ENCODE measurements around the gene CTDNEP1.
A peak's percentile ranks its signal among the peaks of the same experiment; 100 is the strongest.

CTDNEP1 gene

GRCh38 chr17:7262192-7262934, 10.8 kb upstream of the CTDNEP1 start, which contains the start of gene CLDN7:
CLDN7 (minus strand) TSS chr17:7262478; CDS start chr17:7262043, 435 bp downstream.
- H3K9me3 ChIP-seq (replicated peaks in 1 of 2; ENCODE audit: control insufficient read depth in 2 of 2, insufficient read depth in 1 of 2, low read depth in 1 of 2, low read length in 2 of 2): peaks cover 0 to 1% of the 10 kb centered on the region in 2 donors
- H4K8ac ChIP-seq (ENCODE audit: low read depth, low read length): no peak within 1 kb of the TSS
- peak within 1 kb of the TSS; percentile 55 for H2AFZ ChIP-seq (ENCODE audit: low read length)
- H2AK5ac ChIP-seq (ENCODE audit: low read depth, low read length): peak within 1 kb of the TSS; percentile 96
- peak within 1 kb of the TSS; percentile 100 for H3K23ac ChIP-seq (ENCODE audit: low read depth, low read length, poor library complexity)
- peaks cover 3% of the 10 kb centered on the region for H3K79me1 ChIP-seq (ENCODE audit: low read depth, low read length)
- H3K27me3 ChIP-seq (ENCODE audit: control insufficient read depth in 3 of 3, insufficient read depth in 3 of 3, low read depth in 1 of 3, low read length in 3 of 3): peaks cover 20 to 45% (median 44%) of the 10 kb centered on the region in 3 experiments
- DNase-seq (ENCODE audit: low spot score): no peak
- peak within 1 kb of the TSS; percentile 60 for H3K9ac ChIP-seq (ENCODE audit: low read depth, low read length, poor library complexity)
- H3K36me3 ChIP-seq (replicated peaks in 1 of 2; ENCODE audit: control insufficient read depth in 2 of 2, insufficient read depth in 2 of 2, low read length in 2 of 2): peaks cover 13 to 34% of the 10 kb centered on the region in 2 donors
- H3K4me3 ChIP-seq (ENCODE audit: low read length in 2 of 2): peak within 1 kb of the TSS in 1 of 2 donors; percentile 73
- H2BK12ac ChIP-seq (ENCODE audit: low read length): peak within 1 kb of the TSS; percentile 30
- peak within 1 kb of the TSS; percentile 90 for H2BK5ac ChIP-seq (ENCODE audit: low read length)
- no peak within 1 kb of the TSS for H3K27ac ChIP-seq (replicated peaks; ENCODE audit: low read length)
- H2BK15ac ChIP-seq (ENCODE audit: low read length): peak within 1 kb of the TSS; percentile 94
- no peak within 1 kb of the TSS for H2BK120ac ChIP-seq (ENCODE audit: low read depth, low read length)
- peak within 1 kb of the TSS; percentile 92 for H3K18ac ChIP-seq (ENCODE audit: low read length)
- peak within 1 kb of the TSS; percentile 89 for H3K14ac ChIP-seq (ENCODE audit: low read length)
- peak within 1 kb of the TSS; percentile 53 for H3K4ac ChIP-seq (ENCODE audit: low read length)
- peak within 1 kb of the TSS; percentile 89 for H3K4me2 ChIP-seq (ENCODE audit: insufficient read depth, low read length, poor library complexity, severe bottlenecking)
- WGBS, 2 donors (ENCODE audit: extremely low coverage in 2 of 2, insufficient read length in 2 of 2, insufficient replicate concordance in 1 of 2): no CpG with 5 or more reads among the region's 64 CpGs
- no peak within 1 kb of the TSS for H4K91ac ChIP-seq (ENCODE audit: low read depth, low read length, poor library complexity)
- peaks cover 7 to 11% of the 10 kb centered on the region in 2 donors for H3K4me1 ChIP-seq (ENCODE audit: control insufficient read depth in 2 of 2, insufficient read depth in 1 of 2, low read depth in 1 of 2, low read length in 2 of 2)

- H3K18ac ChIP-seq (ENCODE audit: low read length): peak overlapping the region; percentile 92
- H2BK5ac ChIP-seq (ENCODE audit: low read length): no peak overlapping the region
- WGBS, 2 donors (ENCODE audit: extremely low coverage in 2 of 2, insufficient read length in 2 of 2, insufficient replicate concordance in 1 of 2): no CpG with 5 or more reads among the region's 71 CpGs
- peak overlapping the region; percentile 94 for H2BK15ac ChIP-seq (ENCODE audit: low read length)
- peak overlapping the region; percentile 97 for H3K23ac ChIP-seq (ENCODE audit: low read depth, low read length, poor library complexity)
- peak overlapping the region; percentile 89 for H3K14ac ChIP-seq (ENCODE audit: low read length)
- DNase-seq (ENCODE audit: low spot score): no peak
- H3K9ac ChIP-seq (ENCODE audit: low read depth, low read length, poor library complexity): peak overlapping the region; percentile 60
- H3K4ac ChIP-seq (ENCODE audit: low read length): peak overlapping the region; percentile 53
- H3K36me3 ChIP-seq (replicated peaks in 1 of 2; ENCODE audit: control insufficient read depth in 2 of 2, insufficient read depth in 2 of 2, low read length in 2 of 2): peaks cover 16 to 41% of the 10 kb centered on the region in 2 donors
- H3K9me3 ChIP-seq (replicated peaks in 1 of 2; ENCODE audit: control insufficient read depth in 2 of 2, insufficient read depth in 1 of 2, low read depth in 1 of 2, low read length in 2 of 2): no peaks in the 10 kb centered on the region
- peaks cover 3% of the 10 kb centered on the region for H3K79me1 ChIP-seq (ENCODE audit: low read depth, low read length)
- peak overlapping the region; percentile 30 for H2BK12ac ChIP-seq (ENCODE audit: low read length)
- H3K4me2 ChIP-seq (ENCODE audit: insufficient read depth, low read length, poor library complexity, severe bottlenecking): peak overlapping the region; percentile 89
- H4K8ac ChIP-seq (ENCODE audit: low read depth, low read length): no peak overlapping the region
- H3K4me3 ChIP-seq (ENCODE audit: low read length in 2 of 2): peak overlapping the region in 1 of 2 donors; percentile 73
- peaks cover 20 to 45% (median 44%) of the 10 kb centered on the region in 3 experiments for H3K27me3 ChIP-seq (ENCODE audit: control insufficient read depth in 3 of 3, insufficient read depth in 3 of 3, low read depth in 1 of 3, low read length in 3 of 3)
- peak overlapping the region; percentile 88 for H2AK5ac ChIP-seq (ENCODE audit: low read depth, low read length)
- no peak overlapping the region for H3K27ac ChIP-seq (replicated peaks; ENCODE audit: low read length)
- H2AFZ ChIP-seq (ENCODE audit: low read length): peak overlapping the region; percentile 55
- H2BK120ac ChIP-seq (ENCODE audit: low read depth, low read length): no peak overlapping the region
- no peak overlapping the region for H4K91ac ChIP-seq (ENCODE audit: low read depth, low read length, poor library complexity)
- peaks cover 7 to 11% of the 10 kb centered on the region in 2 donors for H3K4me1 ChIP-seq (ENCODE audit: control insufficient read depth in 2 of 2, insufficient read depth in 1 of 2, low read depth in 1 of 2, low read length in 2 of 2)
Observed at GRCh38 chr17:7261379-7262191, 10.1 kb upstream of the CTDNEP1 start.

GRCh38 chr17:7260651-7261378, 9.3 kb upstream of the CTDNEP1 start:
- Histone ChIP-seq H2AFZ (ENCODE audit: low read length) (peak overlapping the region; percentile 55), H3K4me1 (ENCODE audit: control insufficient read depth in 2 of 2, insufficient read depth in 1 of 2, low read depth in 1 of 2, low read length in 2 of 2) (peaks cover 7 to 11% of the 10 kb centered on the region in 2 donors), H3K9me3 (replicated peaks in 1 of 2; ENCODE audit: control insufficient read depth in 2 of 2, insufficient read depth in 1 of 2, low read depth in 1 of 2, low read length in 2 of 2) (no peaks in the 10 kb centered on the region), H2AK5ac (ENCODE audit: low read depth, low read length) (peak overlapping the region; percentile 88), H4K91ac (ENCODE audit: low read depth, low read length, poor library complexity) (peak overlapping the region; percentile 96), H3K4me3 (ENCODE audit: low read length in 2 of 2) (peak overlapping the region in 1 of 2 donors; percentile 73), H3K4ac (ENCODE audit: low read length) (peak overlapping the region; percentile 53), H3K4me2 (ENCODE audit: insufficient read depth, low read length, poor library complexity, severe bottlenecking) (peak overlapping the region; percentile 89), H3K9ac (ENCODE audit: low read depth, low read length, poor library complexity) (peak overlapping the region; percentile 60), H3K18ac (ENCODE audit: low read length) (peak overlapping the region; percentile 92), H3K27me3 (ENCODE audit: control insufficient read depth in 3 of 3, insufficient read depth in 3 of 3, low read depth in 1 of 3, low read length in 3 of 3) (peaks cover 20 to 45% (median 44%) of the 10 kb centered on the region in 3 experiments), H4K8ac (ENCODE audit: low read depth, low read length) (no peak overlapping the region), H3K79me1 (ENCODE audit: low read depth, low read length) (peaks cover 5% of the 10 kb centered on the region), H3K36me3 (replicated peaks in 1 of 2; ENCODE audit: control insufficient read depth in 2 of 2, insufficient read depth in 2 of 2, low read length in 2 of 2) (peaks cover 20 to 49% of the 10 kb centered on the region in 2 donors), H2BK15ac (ENCODE audit: low read length) (peak overlapping the region; percentile 94), H3K14ac (ENCODE audit: low read length) (peak overlapping the region; percentile 84), H2BK12ac (ENCODE audit: low read length) (no peak overlapping the region), H2BK5ac (ENCODE audit: low read length) (no peak overlapping the region), H2BK120ac (ENCODE audit: low read depth, low read length) (no peak overlapping the region), H3K23ac (ENCODE audit: low read depth, low read length, poor library complexity) (peak overlapping the region; percentile 91), H3K27ac (replicated peaks; ENCODE audit: low read length) (no peak overlapping the region)
- no peak for DNase-seq (ENCODE audit: low spot score)
- no CpG with 5 or more reads among the region's 54 CpGs for WGBS, 2 donors (ENCODE audit: extremely low coverage in 2 of 2, insufficient read length in 2 of 2, insufficient replicate concordance in 1 of 2)
